Neutrophil (primary cell): ENCODE data around the gene INTS15.
A peak's percentile ranks its signal among the peaks of the same experiment; 100 is the strongest.

Experiments used
- H3K27ac ChIP-seq: fragments of 200-600 bp; sonication (generic); 2 replicates; pipeline ENCODE4 v1.5.1; 2016; ENCODE audit warnings: mild to moderate bottlenecking, moderate library complexity
- H3K27me3 ChIP-seq: fragments of 200-600 bp; sonication (generic); 2 replicates; pipeline ENCODE4 v1.6.0; 2016; ENCODE audit warnings: mild to moderate bottlenecking
- H3K36me3 ChIP-seq: fragments of 200-600 bp; sonication (generic); 2 replicates; pipeline ENCODE4 v1.5.1; 2017
- H3K4me1 ChIP-seq, 2 experiments: fragments of 200-600 bp in 1 of 2; sonication (generic) in 1 of 2; 1 replicate in 1 of 2; 2 replicates in 1 of 2; pipeline versions ENCODE4 v1.5.1 to v1.6.1; 2013 to 2016; ENCODE audit warnings: low read depth in 1 of 2, low read length in 1 of 2, mild to moderate bottlenecking in 1 of 2, moderate library complexity in 1 of 2; ENCODE audit not compliant: control insufficient read depth in 1 of 2, insufficient read depth in 1 of 2
- H3K4me3 ChIP-seq, 2 experiments: fragments of 200-600 bp in 1 of 2; sonication (generic) in 1 of 2; 1 replicate in 1 of 2; 2 replicates in 1 of 2; pipeline ENCODE4 v1.5.1; 2013 to 2016; ENCODE audit warnings: low read depth in 1 of 2, low read length in 1 of 2, mild to moderate bottlenecking in 1 of 2, moderate library complexity in 1 of 2
- H3K9me3 ChIP-seq: fragments of 200-600 bp; sonication (generic); 2 replicates; pipeline ENCODE4 v1.5.1; 2016
- TF ChIP-seq, protein P1 (sequence below): fragments of 200-600 bp; sonication (generic); IDR thresholded peaks from 2 replicates; pipeline ENCODE4 v1.5.1; 2016; ENCODE audit warnings: antibody characterized with exemption

The INTS15 gene

DNA sequence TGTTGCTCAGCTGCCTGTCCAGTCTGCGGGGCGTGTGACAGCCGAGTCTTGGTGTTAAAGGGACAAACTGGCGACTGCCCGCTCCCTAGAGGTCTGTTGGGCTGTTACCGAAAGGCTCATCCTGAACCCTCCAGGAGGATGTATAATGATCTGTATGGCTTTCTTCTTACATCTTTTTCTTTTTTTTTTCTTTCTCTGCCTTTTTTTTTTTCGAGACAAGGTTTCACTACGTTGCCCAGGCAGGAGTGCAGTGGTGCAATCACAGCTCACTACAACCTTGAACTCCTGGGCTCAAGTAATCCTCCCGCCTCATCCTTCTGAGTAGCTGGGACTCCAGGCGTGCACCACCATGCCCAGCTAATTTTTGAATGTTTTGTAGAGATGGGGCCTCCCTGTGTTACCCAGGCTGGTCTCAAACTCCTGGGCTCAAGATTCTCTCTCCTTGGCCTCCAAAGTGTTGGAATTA lies 857 bp downstream of the INTS15 start:
- Histone ChIP-seq H3K27me3 (no peaks in the 10 kb centered on the region), H3K4me3 (peak overlapping the region; percentile 87 to 90), H3K4me1 (peaks cover 16 to 27% of the 10 kb centered on the region in 2 experiments), H3K27ac (peak overlapping the region; percentile 93), H3K36me3 (peaks cover 36% of the 10 kb centered on the region), H3K9me3 (no peaks in the 10 kb centered on the region)
- TF ChIP-seq, protein P1, sequence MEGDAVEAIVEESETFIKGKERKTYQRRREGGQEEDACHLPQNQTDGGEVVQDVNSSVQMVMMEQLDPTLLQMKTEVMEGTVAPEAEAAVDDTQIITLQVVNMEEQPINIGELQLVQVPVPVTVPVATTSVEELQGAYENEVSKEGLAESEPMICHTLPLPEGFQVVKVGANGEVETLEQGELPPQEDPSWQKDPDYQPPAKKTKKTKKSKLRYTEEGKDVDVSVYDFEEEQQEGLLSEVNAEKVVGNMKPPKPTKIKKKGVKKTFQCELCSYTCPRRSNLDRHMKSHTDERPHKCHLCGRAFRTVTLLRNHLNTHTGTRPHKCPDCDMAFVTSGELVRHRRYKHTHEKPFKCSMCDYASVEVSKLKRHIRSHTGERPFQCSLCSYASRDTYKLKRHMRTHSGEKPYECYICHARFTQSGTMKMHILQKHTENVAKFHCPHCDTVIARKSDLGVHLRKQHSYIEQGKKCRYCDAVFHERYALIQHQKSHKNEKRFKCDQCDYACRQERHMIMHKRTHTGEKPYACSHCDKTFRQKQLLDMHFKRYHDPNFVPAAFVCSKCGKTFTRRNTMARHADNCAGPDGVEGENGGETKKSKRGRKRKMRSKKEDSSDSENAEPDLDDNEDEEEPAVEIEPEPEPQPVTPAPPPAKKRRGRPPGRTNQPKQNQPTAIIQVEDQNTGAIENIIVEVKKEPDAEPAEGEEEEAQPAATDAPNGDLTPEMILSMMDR, result no peak

DNA sequence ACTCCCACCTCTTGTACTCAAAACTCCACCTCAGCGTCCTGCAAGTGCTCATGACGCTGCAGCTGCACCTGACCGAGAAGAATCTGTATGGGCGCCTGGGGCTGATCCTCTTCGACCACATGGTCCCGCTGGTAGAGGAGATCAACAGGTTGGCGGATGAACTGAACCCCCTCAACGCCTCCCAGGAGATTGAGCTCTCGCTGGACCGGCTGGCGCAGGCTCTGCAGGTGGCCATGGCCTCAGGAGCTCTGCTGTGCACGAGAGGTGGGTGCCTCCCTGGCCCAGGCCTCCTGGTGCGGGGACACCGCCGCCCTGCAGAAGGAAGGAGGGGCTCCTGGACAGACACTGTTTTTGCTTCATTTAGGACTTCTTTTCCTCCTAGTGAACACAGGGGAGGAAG lies 10.3 kb downstream of the INTS15 start:
- Histone ChIP-seq H3K4me3 (no peak overlapping the region), H3K9me3 (no peaks in the 10 kb centered on the region), H3K27me3 (no peaks in the 10 kb centered on the region), H3K4me1 (no peaks in the 10 kb centered on the region), H3K27ac (no peak overlapping the region), H3K36me3 (peaks cover 95% of the 10 kb centered on the region)
- TF ChIP-seq, protein P1, result no peak

- no peak overlapping the region for H3K27ac ChIP-seq
- H3K9me3 ChIP-seq, result no peaks in the 10 kb centered on the region
- TF ChIP-seq, protein P1, result no peak
- peaks cover 94% of the 10 kb centered on the region for H3K36me3 ChIP-seq
- H3K27me3 ChIP-seq, result no peaks in the 10 kb centered on the region
- H3K4me1 ChIP-seq, result no peaks in the 10 kb centered on the region
- H3K4me3 ChIP-seq, result no peak overlapping the region
Observed at GRCh38 chr7:6604458-6604857, 14.6 kb downstream of the INTS15 start.

GRCh38 chr7:6606866-6607583 lies 17.2 kb downstream of the INTS15 start:
- no peak overlapping the region for H3K4me3 ChIP-seq
- H3K36me3 ChIP-seq, result peaks cover 71% of the 10 kb centered on the region

GRCh38 chr7:6607651-6608051 lies 17.8 kb downstream of the INTS15 start:
- Histone ChIP-seq H3K9me3 (no peaks in the 10 kb centered on the region), H3K4me3 (no peak overlapping the region), H3K4me1 (no peaks in the 10 kb centered on the region), H3K27ac (no peak overlapping the region), H3K36me3 (peaks cover 65% of the 10 kb centered on the region), H3K27me3 (peaks cover 10% of the 10 kb centered on the region)
- TF ChIP-seq, protein P1, result no peak

More at GRCh38 chr7:6606866-6607583, 17.2 kb downstream of the INTS15 start:
- Histone ChIP-seq H3K9me3 (no peaks in the 10 kb centered on the region), H3K27ac (no peak overlapping the region), H3K4me1 (no peaks in the 10 kb centered on the region), H3K27me3 (peaks cover 3% of the 10 kb centered on the region)
- TF ChIP-seq, protein P1, result no peak
